Stimulated activated CD8-positive, alpha-beta memory T cell treated with anti-CD3 and anti-CD28 coated beads, Interleukin-12 subunit alpha, Interleukin-12 subunit beta, amount 100 ng/mL, for 24 hours (primary cell): ENCODE data around the gene MAP1B.

Source experiments
- DNase-seq: peaks from one replicate; pipeline ENCODE4 v3.0.0-alpha.2; 2020; ENCODE audit errors: extremely low read depth

MAP1B gene

GRCh38 chr5:72096602-72097188 lies 10.6 kb upstream of the MAP1B start:
- no peak for DNase-seq

- no peak for DNase-seq
Observed at GRCh38 chr5:72101828-72102227, 5.4 kb upstream of the MAP1B start.

- DNase-seq: no peak
Observed at GRCh38 chr5:72106817-72107130, 501 bp upstream of the MAP1B start.

- no peak for DNase-seq
Observed at GRCh38 chr5:72107901-72108201, 576 bp downstream of the MAP1B start.

GRCh38 chr5:72108202-72109061 lies 1.2 kb downstream of the MAP1B start:
- DNase-seq: no peak

- no peak for DNase-seq
Observed at GRCh38 chr5:72109062-72109411, 1.8 kb downstream of the MAP1B start.

- no peak for DNase-seq
Observed at GRCh38 chr5:72109625-72110024, 2.4 kb downstream of the MAP1B start.

- no peak for DNase-seq
Observed at GRCh38 chr5:72110394-72111013, 3.2 kb downstream of the MAP1B start.

- no peak for DNase-seq
Observed at GRCh38 chr5:72112389-72112788, 5.1 kb downstream of the MAP1B start.

GRCh38 chr5:72114629-72115028 lies 7.4 kb downstream of the MAP1B start:
- no peak for DNase-seq

- no peak for DNase-seq
Observed at GRCh38 chr5:72115296-72115695, 8.0 kb downstream of the MAP1B start.

GRCh38 chr5:72117307-72117706 lies 10.0 kb downstream of the MAP1B start:
- DNase-seq: no peak

GRCh38 chr5:72121052-72121779 lies 13.9 kb downstream of the MAP1B start:
- DNase-seq: no peak

- no peak for DNase-seq
Observed at GRCh38 chr5:72121780-72122445, 14.6 kb downstream of the MAP1B start.

- DNase-seq: no peak
Observed at GRCh38 chr5:72122602-72123001, 15.3 kb downstream of the MAP1B start.

GRCh38 chr5:72123764-72124376 lies 16.6 kb downstream of the MAP1B start:
- DNase-seq: no peak

- no peak for DNase-seq
Observed at GRCh38 chr5:72125271-72125940, 18.1 kb downstream of the MAP1B start.

GRCh38 chr5:72125941-72126620 lies 18.8 kb downstream of the MAP1B start:
- no peak for DNase-seq

GRCh38 chr5:72126796-72127195 lies 19.5 kb downstream of the MAP1B start:
- no peak for DNase-seq

GRCh38 chr5:72129725-72130124 lies 22.4 kb downstream of the MAP1B start:
- no peak for DNase-seq

- no peak for DNase-seq
Observed at GRCh38 chr5:72130351-72130761, 23.1 kb downstream of the MAP1B start.
